ENCODE results near the gene ULBP1. TPM values are rescaled to one million over a fixed set of nuclear protein-coding genes. Genes with fewer than 3 reads are reported as not detected.

The ULBP1 gene
- total and polyA plus RNA-seq, 2 donors from 2014 or later: 0.47 to 0.72 TPM

DNA sequence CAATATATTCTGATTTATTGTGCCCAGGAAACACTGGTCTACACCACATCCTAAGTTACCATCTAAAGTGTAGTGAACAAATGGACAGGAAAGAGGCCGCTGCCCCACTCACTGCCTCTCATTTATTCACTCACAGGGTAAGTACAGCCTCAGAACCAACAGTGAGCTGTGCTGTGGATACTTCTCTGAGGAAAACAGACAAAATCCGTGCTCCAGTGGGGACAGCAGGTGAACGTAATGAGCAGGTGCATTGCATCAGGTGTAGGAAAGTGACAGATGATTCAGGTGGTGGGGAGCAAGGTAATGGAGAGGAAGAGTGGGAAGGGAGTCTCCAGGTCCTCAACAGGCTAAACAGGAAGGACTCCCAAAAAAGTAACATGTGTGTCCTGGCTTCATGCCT lies 30.3 kb upstream of the ULBP1 start:
- peaks cover 0 to 4% (median 0%) of the 10 kb centered on the region in 3 donors for H3K4me1 ChIP-seq (ENCODE audit: control insufficient read depth in 2 of 3, insufficient read depth in 2 of 3, low read depth in 1 of 3, low read length in 3 of 3)
- H3K9ac ChIP-seq (ENCODE audit: low read length in 3 of 3): no peak overlapping the region
- no peaks in the 10 kb centered on the region for H3K36me3 ChIP-seq (ENCODE audit: control insufficient read depth in 2 of 3, insufficient read depth in 3 of 3, low read length in 3 of 3)
- peaks cover 37% of the 10 kb centered on the region for H3K27me3 ChIP-seq (ENCODE audit: control insufficient read depth, insufficient read depth, low read length)
- no peak overlapping the region for H3K27ac ChIP-seq (ENCODE audit: low read depth in 2 of 2, low read length in 2 of 2)
- H3K9me3 ChIP-seq (ENCODE audit: control insufficient read depth in 2 of 3, insufficient read depth in 1 of 3, low read length in 3 of 3): no peaks in the 10 kb centered on the region
- no peak overlapping the region for H3K4me3 ChIP-seq (ENCODE audit: low read length in 3 of 3)
- TF ChIP-seq, protein P1, sequence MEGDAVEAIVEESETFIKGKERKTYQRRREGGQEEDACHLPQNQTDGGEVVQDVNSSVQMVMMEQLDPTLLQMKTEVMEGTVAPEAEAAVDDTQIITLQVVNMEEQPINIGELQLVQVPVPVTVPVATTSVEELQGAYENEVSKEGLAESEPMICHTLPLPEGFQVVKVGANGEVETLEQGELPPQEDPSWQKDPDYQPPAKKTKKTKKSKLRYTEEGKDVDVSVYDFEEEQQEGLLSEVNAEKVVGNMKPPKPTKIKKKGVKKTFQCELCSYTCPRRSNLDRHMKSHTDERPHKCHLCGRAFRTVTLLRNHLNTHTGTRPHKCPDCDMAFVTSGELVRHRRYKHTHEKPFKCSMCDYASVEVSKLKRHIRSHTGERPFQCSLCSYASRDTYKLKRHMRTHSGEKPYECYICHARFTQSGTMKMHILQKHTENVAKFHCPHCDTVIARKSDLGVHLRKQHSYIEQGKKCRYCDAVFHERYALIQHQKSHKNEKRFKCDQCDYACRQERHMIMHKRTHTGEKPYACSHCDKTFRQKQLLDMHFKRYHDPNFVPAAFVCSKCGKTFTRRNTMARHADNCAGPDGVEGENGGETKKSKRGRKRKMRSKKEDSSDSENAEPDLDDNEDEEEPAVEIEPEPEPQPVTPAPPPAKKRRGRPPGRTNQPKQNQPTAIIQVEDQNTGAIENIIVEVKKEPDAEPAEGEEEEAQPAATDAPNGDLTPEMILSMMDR (IDR thresholded peaks at IDR 0.05; ENCODE audit: borderline replicate concordance, extremely low read depth, insufficient read depth): no peak
- FAIRE-seq (no peak), DNase-seq (peak in 1 of 5 donors; percentile 15)
- intact Hi-C loops (cut with DNase I): loop anchor here (5.0 kb wide), 1 partner anchor 84 kb away; no protein-coding TSS in a partner anchor

DNA sequence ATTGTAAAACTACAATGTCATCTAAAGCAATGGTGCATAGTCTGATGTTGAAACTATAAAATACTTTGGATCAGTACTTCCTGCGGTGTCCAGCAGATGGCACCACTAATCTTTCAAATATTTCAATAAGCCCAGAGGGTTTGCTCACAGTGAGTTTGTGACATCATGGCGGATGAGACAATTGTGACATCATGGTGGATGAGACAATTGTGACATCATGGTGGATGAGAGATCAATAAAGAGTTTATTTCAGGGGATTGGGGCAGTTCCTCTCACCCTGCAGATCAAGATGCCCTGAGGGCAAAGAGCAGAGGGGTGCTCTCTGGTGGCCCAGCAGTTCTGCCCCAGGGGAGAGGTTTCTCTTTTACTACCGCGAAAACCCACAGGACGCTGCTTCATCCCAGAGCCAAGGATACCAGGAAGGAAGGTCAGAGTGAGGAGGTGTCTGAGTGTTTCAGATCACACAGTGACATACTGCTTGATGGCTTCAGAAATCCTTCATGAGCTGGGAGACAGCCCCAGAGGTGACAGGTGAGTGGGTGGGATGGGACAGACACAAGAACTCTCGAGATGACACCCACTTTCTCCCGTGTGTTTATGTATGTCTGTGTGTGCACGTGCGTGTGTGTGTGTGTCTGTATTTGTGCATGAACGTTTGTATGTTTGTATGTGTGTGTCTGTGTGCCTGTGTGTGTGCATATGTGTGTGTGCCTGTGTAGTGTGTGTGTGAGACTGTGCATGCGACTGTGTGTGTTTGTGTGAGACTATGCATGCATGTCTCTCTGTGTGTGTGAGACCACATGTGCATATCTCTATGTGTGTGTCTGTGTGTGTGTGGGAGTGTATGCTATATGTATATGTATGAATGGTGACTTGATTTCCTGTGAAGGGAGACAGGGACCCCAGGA lies 29.2 kb upstream of the ULBP1 start:
- H3K27me3 ChIP-seq (ENCODE audit: control insufficient read depth, insufficient read depth, low read length): peaks cover 45% of the 10 kb centered on the region
- peaks cover 0 to 9% (median 3%) of the 10 kb centered on the region in 3 donors for H3K4me1 ChIP-seq (ENCODE audit: control insufficient read depth in 2 of 3, insufficient read depth in 2 of 3, low read depth in 1 of 3, low read length in 3 of 3)
- H3K4me3 ChIP-seq (ENCODE audit: low read length in 3 of 3): no peak overlapping the region
- FAIRE-seq (peak; percentile 70), DNase-seq (peak; percentile 36 to 85 (median 73))
- TF ChIP-seq, protein P1 (IDR thresholded peaks at IDR 0.05; ENCODE audit: borderline replicate concordance, extremely low read depth, insufficient read depth): peak; percentile 83
- no peaks in the 10 kb centered on the region for H3K36me3 ChIP-seq (ENCODE audit: control insufficient read depth in 2 of 3, insufficient read depth in 3 of 3, low read length in 3 of 3)
- H3K9me3 ChIP-seq (ENCODE audit: control insufficient read depth in 2 of 3, insufficient read depth in 1 of 3, low read length in 3 of 3): no peaks in the 10 kb centered on the region
- intact Hi-C loops (cut with DNase I): loop anchor here (5.0 kb wide), 2 partner anchors 73 to 83 kb away; no protein-coding TSS in a partner anchor
- no peak overlapping the region for H3K27ac ChIP-seq (ENCODE audit: low read depth in 2 of 2, low read length in 2 of 2)
- H3K9ac ChIP-seq (ENCODE audit: low read length in 3 of 3): no peak overlapping the region

DNA sequence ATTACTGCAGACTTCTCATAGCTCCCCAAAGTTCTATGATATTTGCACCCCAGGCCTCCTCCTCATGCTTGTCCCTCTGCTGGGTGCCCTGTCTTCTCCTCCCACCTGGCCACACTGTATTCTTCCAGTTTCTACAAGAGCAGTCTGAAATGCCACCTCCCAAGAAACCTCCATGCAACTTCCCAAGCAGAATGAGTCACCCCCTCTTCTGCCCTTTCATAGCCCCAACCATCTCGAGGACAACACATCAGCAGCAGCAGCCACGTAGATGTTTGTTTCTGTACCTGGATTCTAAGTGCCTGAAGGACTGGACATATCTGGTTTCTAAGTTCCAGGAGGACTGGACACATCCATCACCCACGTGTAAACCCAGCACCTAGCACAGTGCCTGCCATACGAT lies 28.5 kb upstream of the ULBP1 start:
- no peak for FAIRE-seq
- peaks cover 50% of the 10 kb centered on the region for H3K27me3 ChIP-seq (ENCODE audit: control insufficient read depth, insufficient read depth, low read length)
- H3K4me3 ChIP-seq (ENCODE audit: low read length in 3 of 3): no peak overlapping the region
- no peaks in the 10 kb centered on the region for H3K9me3 ChIP-seq (ENCODE audit: control insufficient read depth in 2 of 3, insufficient read depth in 1 of 3, low read length in 3 of 3)
- H3K4me1 ChIP-seq (ENCODE audit: control insufficient read depth in 2 of 3, insufficient read depth in 2 of 3, low read depth in 1 of 3, low read length in 3 of 3): peaks cover 0 to 9% (median 3%) of the 10 kb centered on the region in 3 donors
- no peak overlapping the region for H3K27ac ChIP-seq (ENCODE audit: low read depth in 2 of 2, low read length in 2 of 2)
- TF ChIP-seq, protein P1 (IDR thresholded peaks at IDR 0.05; ENCODE audit: borderline replicate concordance, extremely low read depth, insufficient read depth): no peak
- H3K9ac ChIP-seq (ENCODE audit: low read length in 3 of 3): no peak overlapping the region
- intact Hi-C loops (cut with DNase I): loop anchor here (5.0 kb wide), 1 partner anchor 72 kb away; no protein-coding TSS in a partner anchor
- no peaks in the 10 kb centered on the region for H3K36me3 ChIP-seq (ENCODE audit: control insufficient read depth in 2 of 3, insufficient read depth in 3 of 3, low read length in 3 of 3)
- DNase-seq: no peak
